CD14-positive monocyte (primary cell): ENCODE data around the gene B4GALNT3. TPM values are rescaled to one million over a fixed set of nuclear protein-coding genes. Genes with fewer than 3 reads are reported as not detected.

ENCODE experiments used
- DNase-seq, 3 donors: peaks; one replicate each; pipeline ENCODE4 v3.0.0-alpha.2; 2011 to 2022
- H2AFZ ChIP-seq: 2 replicates; pipeline ENCODE4 v1.6.0; 2012; ENCODE audit warnings: mild to moderate bottlenecking, low read depth, low read length, inconsistent platforms; ENCODE audit not compliant: insufficient read depth, poor library complexity, severe bottlenecking
- H3K27ac ChIP-seq, 2 donors: 1 replicate in 1 of 2; 2 replicates in 1 of 2; pipeline ENCODE4 v1.5.1; 2012 to 2013; ENCODE audit warnings: low read length in 2 of 2, control low read depth in 1 of 2, inconsistent platforms in 1 of 2, low read depth in 1 of 2, mild to moderate bottlenecking in 1 of 2
- H3K27me3 ChIP-seq, 2 donors: one replicate each; pipeline versions ENCODE4 v1.6.0 to v1.6.1; 2011 to 2013; ENCODE audit warnings: low read length in 2 of 2; ENCODE audit not compliant: control insufficient read depth in 2 of 2, insufficient read depth in 2 of 2
- H3K36me3 ChIP-seq, 2 donors: replicated peaks in 1 of 2; 1 replicate in 1 of 2; 2 replicates in 1 of 2; pipeline versions ENCODE4 v1.5.1 to v1.6.1; 2012 to 2013; ENCODE audit warnings: low read length in 2 of 2, control low read depth in 1 of 2, inconsistent platforms in 1 of 2, mild to moderate bottlenecking in 1 of 2; ENCODE audit not compliant: insufficient read depth in 2 of 2, control insufficient read depth in 1 of 2
- H3K4me1 ChIP-seq, 2 donors: 1 replicate in 1 of 2; 2 replicates in 1 of 2; pipeline versions ENCODE4 v1.5.1 to v1.6.1; 2012 to 2013; ENCODE audit warnings: low read length in 2 of 2, control low read depth in 1 of 2, inconsistent platforms in 1 of 2, mild to moderate bottlenecking in 1 of 2, moderate library complexity in 1 of 2; ENCODE audit not compliant: insufficient read depth in 2 of 2, control insufficient read depth in 1 of 2
- H3K4me2 ChIP-seq: replicated peaks from 2 replicates; pipeline ENCODE3; 2012; ENCODE audit warnings: low read length, moderate library complexity, mild to moderate bottlenecking; ENCODE audit not compliant: poor library complexity, severe bottlenecking; ENCODE audit errors: extremely low read depth
- H3K4me3 ChIP-seq, 3 experiments: fragments of 200-600 bp in 1 of 3; sonication (generic) in 1 of 3; replicated peaks in 1 of 3; 1 replicate in 2 of 3; 2 replicates in 1 of 3; pipeline ENCODE4 v1.5.1; 2011 to 2013; ENCODE audit warnings: low read length in 3 of 3, mild to moderate bottlenecking in 3 of 3, control low read depth in 2 of 3, low read depth in 2 of 3, inconsistent platforms in 1 of 3, moderate library complexity in 1 of 3
- H3K79me2 ChIP-seq: 2 replicates; pipeline ENCODE4 v1.6.0; 2012; ENCODE audit warnings: mild to moderate bottlenecking, control low read depth, inconsistent platforms, low read length, moderate library complexity; ENCODE audit not compliant: insufficient read depth
- H3K9ac ChIP-seq: 2 replicates; pipeline ENCODE4 v1.6.0; 2017; ENCODE audit warnings: low read length, mild to moderate bottlenecking; ENCODE audit not compliant: insufficient read depth, poor library complexity, severe bottlenecking
- H3K9me3 ChIP-seq, 2 donors: replicated peaks in 1 of 2; 1 replicate in 1 of 2; 2 replicates in 1 of 2; pipeline versions ENCODE4 v1.5.1 to v1.6.1; 2012 to 2013; ENCODE audit warnings: low read length in 2 of 2, control low read depth in 1 of 2; ENCODE audit not compliant: control insufficient read depth in 1 of 2, insufficient read depth in 1 of 2
- H4K20me1 ChIP-seq: 2 replicates; pipeline ENCODE4 v1.6.0; 2012; ENCODE audit warnings: mild to moderate bottlenecking, low read length, control low read depth, moderate library complexity; ENCODE audit not compliant: insufficient read depth
- H3K27ac Mint-ChIP-seq, 7 donors: one replicate each; pipeline ENCODE4 v1.8.0; 2020; ENCODE audit warnings: mild to moderate bottlenecking in 7 of 7, mixed read lengths in 7 of 7, moderate library complexity in 6 of 7, inconsistent platforms in 2 of 7
- H3K27me3 Mint-ChIP-seq, 3 donors: one replicate each; pipeline ENCODE4 v1.8.0; 2021 to 2022; ENCODE audit warnings: low read depth in 3 of 3, mild to moderate bottlenecking in 3 of 3, mixed read lengths in 3 of 3, moderate library complexity in 3 of 3, inconsistent platforms in 1 of 3
- H3K36me3 Mint-ChIP-seq, 2 donors: one replicate each; pipeline ENCODE4 v1.8.0; 2020; ENCODE audit warnings: mixed read lengths in 2 of 2, inconsistent platforms in 1 of 2, mild to moderate bottlenecking in 1 of 2
- H3K4me1 Mint-ChIP-seq: one replicate; pipeline ENCODE4 v1.8.0; 2020; ENCODE audit warnings: mild to moderate bottlenecking, mixed read lengths
- H3K4me3 Mint-ChIP-seq, 2 donors: one replicate each; pipeline ENCODE4 v1.8.0; 2020; ENCODE audit warnings: mild to moderate bottlenecking in 2 of 2, mixed read lengths in 2 of 2, moderate library complexity in 1 of 2
- H3K9me3 Mint-ChIP-seq, 7 donors: one replicate each; pipeline ENCODE4 v1.8.0; 2020 to 2022; ENCODE audit warnings: mixed read lengths in 7 of 7, mild to moderate bottlenecking in 6 of 7, moderate library complexity in 6 of 7, inconsistent platforms in 2 of 7
- WGBS: methylation state at CpG from one replicate; pipeline ENCODE4 v1.1.5; 2013; ENCODE audit warnings: missing lambda C conversion rate; ENCODE audit not compliant: insufficient coverage; 5-methylcytosine and 5-hydroxymethylcytosine counted together
- intact Hi-C, 2 donors: fragments of 100-400 bp; cut with micrococcal nuclease; formaldehyde crosslinking; loops; one replicate each; pipeline versions ENCODE4 v1.15.0 to v1.15.1; 2023
- polyA plus RNA-seq, 3 donors: library from polyadenylated mRNA; depleted of rRNA in 1 of 3; unstranded in 2 of 3; stranded (reverse) in 1 of 3; fragments of 300-500 nt in 2 of 3; fragments of >200 nt in 1 of 3; fragmentation: Illumina TruSeq in 2 of 3; gene quantifications; 1 replicate in 2 of 3; 2 replicates in 1 of 3; pipeline ENCODE4 v1.2.3, GENCODE V29; 2012 to 2021
- TF ChIP-seq, protein P1 (sequence below): fragments of 200-600 bp; IDR thresholded peaks from one replicate; pipeline ENCODE4 v1.8.0; 2022; ENCODE audit warnings: antibody characterized with exemption, mild to moderate bottlenecking

The B4GALNT3 gene
- polyA plus RNA-seq, 3 donors = 0.09 to 0.10 TPM; not detected in 1

- Histone ChIP-seq H3K4me1 (peaks cover 5 to 6% of the 10 kb centered on the region in 2 donors), H3K9ac (no peak overlapping the region), H4K20me1 (no peaks in the 10 kb centered on the region), H2AFZ (no peak overlapping the region), H3K36me3 (no peaks in the 10 kb centered on the region), H3K27me3 (no peaks in the 10 kb centered on the region), H3K4me2 (no peak overlapping the region), H3K4me3 (no peak overlapping the region), H3K9me3 (peaks cover 5 to 12% of the 10 kb centered on the region in 2 donors), H3K79me2 (no peaks in the 10 kb centered on the region), H3K27ac (no peak overlapping the region)
- Mint-ChIP-seq H3K27me3 (peaks cover 6 to 16% (median 10%) of the 10 kb centered on the region in 3 donors), H3K27ac (no peak overlapping the region), H3K36me3 (no peaks in the 10 kb centered on the region), H3K4me3 (no peak overlapping the region), H3K4me1 (peaks cover 9% of the 10 kb centered on the region), H3K9me3 (peaks cover 6 to 16% (median 12%) of the 10 kb centered on the region in 7 donors)
- intact Hi-C loops = no loop called here
- DNase-seq = no peak
- WGBS = no CpG with 5 or more reads among the region's 3 CpGs
- TF ChIP-seq, protein P1, sequence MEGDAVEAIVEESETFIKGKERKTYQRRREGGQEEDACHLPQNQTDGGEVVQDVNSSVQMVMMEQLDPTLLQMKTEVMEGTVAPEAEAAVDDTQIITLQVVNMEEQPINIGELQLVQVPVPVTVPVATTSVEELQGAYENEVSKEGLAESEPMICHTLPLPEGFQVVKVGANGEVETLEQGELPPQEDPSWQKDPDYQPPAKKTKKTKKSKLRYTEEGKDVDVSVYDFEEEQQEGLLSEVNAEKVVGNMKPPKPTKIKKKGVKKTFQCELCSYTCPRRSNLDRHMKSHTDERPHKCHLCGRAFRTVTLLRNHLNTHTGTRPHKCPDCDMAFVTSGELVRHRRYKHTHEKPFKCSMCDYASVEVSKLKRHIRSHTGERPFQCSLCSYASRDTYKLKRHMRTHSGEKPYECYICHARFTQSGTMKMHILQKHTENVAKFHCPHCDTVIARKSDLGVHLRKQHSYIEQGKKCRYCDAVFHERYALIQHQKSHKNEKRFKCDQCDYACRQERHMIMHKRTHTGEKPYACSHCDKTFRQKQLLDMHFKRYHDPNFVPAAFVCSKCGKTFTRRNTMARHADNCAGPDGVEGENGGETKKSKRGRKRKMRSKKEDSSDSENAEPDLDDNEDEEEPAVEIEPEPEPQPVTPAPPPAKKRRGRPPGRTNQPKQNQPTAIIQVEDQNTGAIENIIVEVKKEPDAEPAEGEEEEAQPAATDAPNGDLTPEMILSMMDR = no peak
Measured at GRCh38 chr12:536751-537245, 77.1 kb downstream of the B4GALNT3 start.

DNA sequence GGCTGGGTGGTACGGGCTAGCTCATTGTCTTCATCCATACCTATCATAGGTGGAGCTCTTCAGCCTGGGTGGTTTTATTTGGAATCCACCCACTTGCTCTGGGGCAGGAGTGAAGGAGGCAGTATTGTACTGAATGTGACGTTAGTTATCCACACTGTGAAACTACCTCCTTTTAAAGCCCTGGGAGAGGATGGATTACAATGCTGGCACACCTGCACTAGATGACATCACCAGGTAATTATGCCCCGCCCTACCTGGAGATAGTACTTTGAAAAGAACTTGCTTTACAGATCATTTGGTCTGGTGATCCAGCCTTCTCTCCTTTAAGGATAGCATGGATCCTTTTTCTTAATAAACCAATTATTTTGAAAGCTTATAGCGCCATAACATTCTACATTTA lies 78.0 kb downstream of the B4GALNT3 start:
- H3K4me2 ChIP-seq = no peak overlapping the region
- H3K9me3 Mint-ChIP-seq = peaks cover 0 to 7% (median 3%) of the 10 kb centered on the region in 7 donors
- peaks cover 9% of the 10 kb centered on the region for H3K4me1 Mint-ChIP-seq
- H3K4me3 ChIP-seq = no peak overlapping the region
- WGBS = no CpG with 5 or more reads among the region's 4 CpGs
- H3K27me3 Mint-ChIP-seq = peaks cover 4 to 24% (median 16%) of the 10 kb centered on the region in 3 donors
- H3K9me3 ChIP-seq = peaks cover 0 to 3% of the 10 kb centered on the region in 2 donors
- no peak overlapping the region for H3K27ac Mint-ChIP-seq
- H3K9ac ChIP-seq = no peak overlapping the region
- H3K36me3 Mint-ChIP-seq = no peaks in the 10 kb centered on the region
- TF ChIP-seq, protein P1 = no peak
- H3K27ac ChIP-seq = no peak overlapping the region
- peaks cover 5 to 6% of the 10 kb centered on the region in 2 donors for H3K4me1 ChIP-seq
- no peaks in the 10 kb centered on the region for H3K27me3 ChIP-seq
- intact Hi-C loops = no loop called here
- no peaks in the 10 kb centered on the region for H3K36me3 ChIP-seq
- no peaks in the 10 kb centered on the region for H3K79me2 ChIP-seq
- H4K20me1 ChIP-seq = no peaks in the 10 kb centered on the region
- H3K4me3 Mint-ChIP-seq = no peak overlapping the region
- H2AFZ ChIP-seq = no peak overlapping the region
- no peak for DNase-seq
